Heart left ventricle (tissue), 13 donors: ENCODE data around the gene ATAD3B.

Experiments
- CTCF ChIP-seq, 12 donors: fragments of 200-600 bp; sonication (generic) in 4 of 12; IDR thresholded peaks; one replicate each; pipeline versions ENCODE4 v1.5.0 to v1.8.0; 2018 to 2022; ENCODE audit warnings: antibody characterized with exemption in 12 of 12, mild to moderate bottlenecking in 5 of 12
- POLR2A ChIP-seq, 2 donors: fragments of 450-650 bp; IDR thresholded peaks; one replicate each; pipeline ENCODE4 v1.6.1; 2017; ENCODE audit warnings: antibody characterized with exemption in 2 of 2, mild to moderate bottlenecking in 2 of 2, moderate library complexity in 2 of 2
- donor health status: ischemic (EF 13 %, LVEDD 7.1; RV severe dilation, severe dysfunction).
- donor health status: DM: no; HTN: yes; CAD: no.
- donor health status: DM: no; HTN: no; CAD: no.
- donor health status: ischemic (EF 25% LVEDD 6.9; RV normal size, moderate dysfunction).
- donor health status: ischemic (EF 25% LVEDD 5.7; RV mildly dilated, moderate dysfunction).
- donor health status: ischemic (EF 35%, LVEDD 5.7; RV mildly dilated, moderate dysfunction).
- donor health status: nonischemic (EF 11% LVEDD 7.7; RV severe dilation, severe dysfunction).
- donor health status: DM: yes; HTN: yes; CAD: no.
- donor health status: PGD.
- donor health status: ischemic (EF 29% LVEDD 5.4; RV normal size, mild dysfunction).
- donor health status: nonischemic (EF 23%, LVEDD 6.1; RV moderate dilation, normal function).

GRCh38 chr1:1424707-1425106 is 46.9 kb upstream of the ATAD3B start:
- TF ChIP-seq CTCF (IDR thresholded peaks at IDR 0.05), result no peak
- no peak for TF ChIP-seq POLR2A (IDR thresholded peaks at IDR 0.05)
